Stimulated activated CD8-positive, alpha-beta memory T cell treated with anti-CD3 and anti-CD28 coated beads, Interleukin-7, amount 100 ng/mL, for 48 hours (primary cell): ENCODE results near the gene OR10G2.

Experiments
- DNase-seq, 2 donors: peaks; one replicate each; pipeline ENCODE4 v3.0.0-alpha.2; 2020; ENCODE audit warnings: low read depth in 1 of 2; ENCODE audit errors: extremely low read depth in 1 of 2

The OR10G2 gene

GRCh38 chr14:21589317-21589716 lies 45.4 kb downstream of the OR10G2 start:
- DNase-seq: no peak
